M059J (cell line): ENCODE data around the gene TENT4B. TPM values are rescaled to one million over a fixed set of nuclear protein-coding genes. Genes with fewer than 3 reads are reported as not detected.

Experiments
- DNase-seq: peaks from one replicate; pipeline ENCODE4 v3.0.0-alpha.2; 2012; ENCODE audit warnings: low read depth
- total RNA-seq: library from RNA; depleted of rRNA; stranded (reverse); fragments of >200 nt; shearing (Covaris generic); gene quantifications from 2 replicates; pipeline ENCODE4 v1.2.3, GENCODE V29; 2014

Gene TENT4B
- total RNA-seq, 1 experiment from 2014 or later = 10.6 TPM

DNA sequence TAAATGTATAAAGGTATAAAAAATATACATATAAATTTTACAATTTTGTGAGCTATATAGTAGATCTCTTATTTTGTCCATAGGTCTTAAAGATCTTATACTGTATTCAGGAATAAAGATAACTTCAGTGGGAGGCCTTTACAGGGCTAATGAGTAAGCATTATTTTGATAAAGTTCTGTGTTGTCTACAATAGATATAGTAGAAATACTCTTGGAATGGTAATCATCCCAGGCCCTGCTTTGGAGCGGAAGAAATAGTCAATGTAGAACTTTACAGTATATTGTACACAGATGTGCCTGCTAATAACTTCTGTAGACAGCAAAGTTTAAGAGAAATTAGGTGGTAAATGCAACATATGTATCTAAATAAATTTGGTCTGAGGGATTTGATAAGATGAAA lies 42.6 kb downstream of the TENT4B start:
- DNase-seq = no peak

DNA sequence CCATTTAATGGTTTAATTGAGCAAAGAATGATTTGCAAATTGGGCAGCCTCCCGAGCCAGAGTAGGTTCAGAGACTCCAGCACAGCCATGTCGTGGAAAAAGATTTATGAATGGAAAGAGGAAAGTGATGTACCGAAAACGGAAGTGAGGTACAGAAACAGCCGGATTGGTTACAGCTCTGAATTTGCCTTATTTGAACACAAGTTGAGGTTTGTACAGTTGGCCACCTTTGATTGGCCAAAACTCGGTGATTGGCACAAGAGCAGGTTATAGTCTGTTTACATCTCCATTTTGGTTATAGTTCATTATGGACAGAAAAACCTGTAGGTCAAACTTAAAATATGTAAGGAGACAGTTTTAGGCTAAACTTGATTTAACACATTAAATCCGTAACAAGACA lies 44.5 kb downstream of the TENT4B start:
- DNase-seq = no peak

DNA sequence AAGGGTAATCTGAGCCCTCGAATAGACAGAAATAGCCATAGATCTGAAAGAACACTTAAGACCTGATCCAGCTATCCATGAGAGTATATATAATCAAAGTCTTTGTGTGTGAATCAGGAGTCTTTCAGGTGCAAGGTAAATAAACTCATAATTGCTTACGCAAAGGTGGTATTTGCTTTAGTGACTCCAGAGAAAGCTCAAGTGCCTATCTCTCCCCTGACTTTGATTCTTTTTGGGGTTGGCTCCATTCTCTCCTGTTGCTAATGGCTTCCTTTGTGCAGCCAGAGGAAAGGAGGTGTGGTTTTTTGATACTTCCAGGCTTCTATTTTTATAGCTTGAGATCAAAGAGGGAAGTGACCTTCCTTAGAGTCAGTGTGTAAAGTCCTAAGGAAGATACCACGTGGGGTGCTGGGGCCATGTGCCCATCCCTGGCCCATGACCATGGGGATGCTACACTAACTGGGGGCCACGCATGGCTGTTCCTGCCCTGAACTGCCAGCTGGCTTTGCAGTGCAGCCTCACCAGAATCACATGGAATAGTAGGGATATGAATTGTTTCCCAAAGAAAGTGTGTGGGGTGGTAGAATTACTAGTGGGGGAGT lies 45.8 kb downstream of the TENT4B start:
- DNase-seq = no peak

- DNase-seq = no peak
Observed at GRCh38 chr16:50201787-50202186, 48.7 kb downstream of the TENT4B start.

DNA sequence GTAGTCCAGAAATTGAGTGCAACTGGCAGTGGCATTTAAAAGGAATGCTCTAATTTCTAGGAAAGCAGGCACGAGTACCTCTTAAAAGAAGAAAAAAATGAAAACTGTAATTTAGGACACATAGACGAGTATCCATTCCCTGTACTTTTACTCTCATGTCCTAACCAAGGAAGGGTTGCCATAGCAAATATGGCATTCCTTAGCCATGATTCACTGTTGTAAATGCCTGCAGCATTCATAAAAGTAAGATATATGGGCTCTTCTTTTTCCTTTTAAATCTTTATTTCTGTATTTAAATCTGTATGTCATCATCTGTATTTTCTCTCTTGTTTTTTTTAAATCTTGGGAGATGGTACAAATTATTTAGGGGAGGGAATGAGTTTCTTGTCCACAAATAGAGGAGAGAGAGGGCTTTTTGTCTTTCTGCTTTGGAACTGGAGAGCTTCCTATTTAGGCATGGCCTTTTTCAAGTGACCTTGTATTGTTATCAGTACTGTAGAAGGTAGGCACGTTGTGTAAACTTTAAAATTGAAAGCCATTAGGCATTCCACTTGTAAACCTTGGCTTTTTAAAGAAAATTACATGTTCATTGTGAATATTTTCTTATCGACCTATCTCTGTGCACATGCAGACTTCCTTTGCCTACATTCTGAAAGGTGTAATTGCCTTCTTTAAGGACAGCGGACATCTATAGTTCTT lies 50.0 kb downstream of the TENT4B start:
- peak; percentile 97 for DNase-seq

DNA sequence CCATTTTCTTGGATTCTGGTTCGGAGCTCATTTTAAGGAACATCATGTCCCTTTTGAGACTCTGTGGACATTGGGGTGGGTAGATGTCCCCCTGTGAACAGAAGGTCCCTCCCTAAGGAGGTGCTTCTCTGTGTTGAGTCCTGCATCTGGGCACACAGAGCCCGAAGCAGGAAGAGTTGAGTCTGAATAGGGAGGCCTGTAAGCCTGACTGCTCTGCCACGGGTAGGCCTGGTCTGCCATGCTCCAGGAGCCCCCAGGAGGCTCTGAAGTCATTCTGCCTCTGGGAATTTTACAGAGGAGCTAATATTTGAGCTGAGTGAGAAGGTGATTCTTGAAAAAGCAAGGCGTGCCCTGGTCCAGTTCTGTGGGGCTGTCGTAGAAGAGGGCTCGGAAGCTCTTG lies 50.6 kb downstream of the TENT4B start:
- DNase-seq = no peak

DNA sequence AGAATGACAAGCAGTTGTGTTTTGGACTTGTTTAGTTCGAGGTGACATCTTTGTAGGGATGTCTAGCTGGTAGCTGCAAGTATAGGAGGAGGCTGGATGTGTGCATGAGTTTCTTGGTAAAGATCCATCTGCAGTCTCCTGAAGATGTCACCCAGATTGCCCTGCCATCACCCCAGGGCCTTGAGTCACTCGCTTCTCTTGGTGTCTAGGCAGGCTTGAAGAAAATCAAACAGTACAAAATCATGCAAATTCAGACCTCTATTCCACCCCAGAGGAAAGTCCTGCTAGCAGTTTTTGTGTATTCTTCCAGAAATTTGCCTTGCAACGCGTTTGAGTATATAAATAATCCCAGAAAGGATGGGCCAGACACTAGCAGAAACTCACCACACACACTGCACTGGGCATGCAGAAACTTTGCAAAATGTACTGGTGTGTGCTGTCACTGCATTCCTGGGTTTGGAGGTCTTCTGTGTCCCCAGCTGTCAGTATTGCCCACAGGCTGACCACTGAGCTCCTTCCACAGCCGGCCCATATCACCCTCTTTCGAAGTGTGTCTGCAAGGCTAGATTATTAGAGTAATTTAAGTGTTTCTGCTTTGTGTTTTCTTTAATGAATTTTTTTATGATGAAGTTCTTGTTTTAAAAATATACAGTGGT lies 51.5 kb downstream of the TENT4B start:
- DNase-seq = peak; percentile 81

DNA sequence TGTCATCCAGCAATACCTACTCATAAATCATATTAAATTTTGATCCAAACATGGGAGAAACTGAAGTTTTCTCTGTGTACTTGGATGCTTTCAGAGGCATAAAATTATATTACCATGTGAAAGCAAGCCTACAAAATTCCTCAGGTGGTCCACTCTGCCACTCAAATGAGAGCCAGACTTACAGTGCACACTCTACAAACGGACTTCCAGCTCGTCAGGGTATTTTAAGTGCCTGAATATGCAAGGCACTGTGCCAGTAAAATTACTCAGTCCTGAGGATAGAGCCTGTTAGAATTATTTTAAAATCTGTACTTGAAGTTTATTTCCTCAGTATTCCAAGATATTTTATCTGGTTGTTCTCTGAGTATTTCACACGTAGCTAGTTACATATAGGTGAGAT lies 54.5 kb downstream of the TENT4B start:
- DNase-seq = peak; percentile 73

DNA sequence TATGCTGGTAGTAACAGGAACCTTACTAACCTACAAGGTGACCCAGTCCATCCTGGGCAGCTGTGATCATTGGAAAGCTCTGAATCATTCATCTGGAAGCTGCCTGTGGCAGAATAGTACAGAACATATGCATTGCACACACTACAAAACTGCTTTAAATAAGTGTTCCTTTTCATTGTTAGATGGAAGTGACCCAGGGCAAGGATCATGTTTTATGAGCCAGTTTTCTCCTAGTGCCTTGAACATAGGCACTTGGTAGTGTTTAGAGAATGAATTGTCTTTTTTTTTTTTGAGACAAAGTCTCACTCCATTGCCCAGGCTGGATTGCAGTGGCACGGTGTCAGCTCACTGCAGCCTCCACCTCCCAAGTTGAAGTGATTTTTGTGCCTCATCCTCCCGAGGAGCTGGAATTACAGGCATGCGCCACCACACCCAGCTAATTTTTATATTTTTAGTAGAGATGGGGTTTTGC lies 55.4 kb downstream of the TENT4B start:
- DNase-seq = peak; percentile 76

DNA sequence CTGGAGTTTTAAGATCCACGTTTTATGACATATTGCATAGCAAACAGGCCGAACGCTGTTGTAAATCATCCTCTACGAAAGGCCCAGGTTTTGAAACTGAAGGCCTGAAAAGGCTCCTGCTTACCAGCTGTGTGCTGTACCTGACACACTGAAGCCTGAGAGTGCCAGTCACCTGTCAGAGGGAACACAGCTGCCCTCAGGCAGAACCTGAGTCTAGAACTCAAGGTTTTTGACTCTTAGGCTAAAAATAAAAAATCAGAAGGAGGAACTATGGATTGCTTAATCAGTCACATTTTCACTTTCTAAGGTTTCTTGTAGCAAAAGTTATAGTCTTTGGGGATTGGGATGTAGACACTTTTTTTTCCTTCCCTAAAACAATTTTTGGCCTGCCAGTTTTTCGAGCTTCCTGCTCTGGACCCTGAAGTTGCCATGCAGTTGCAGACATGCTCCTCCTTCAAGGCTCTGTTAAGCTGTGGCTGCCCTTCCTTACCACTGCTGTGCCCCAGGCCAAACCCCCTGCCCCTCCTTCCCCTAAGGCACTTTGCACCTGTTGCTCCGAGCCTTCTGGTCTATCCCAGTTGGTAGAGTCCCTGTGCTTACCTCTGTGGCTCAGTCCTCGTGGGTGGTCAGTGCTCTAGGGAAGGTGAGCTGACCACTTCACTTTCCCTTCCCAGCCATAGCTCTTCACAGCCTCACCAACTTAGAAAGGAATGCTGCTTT lies 56.6 kb downstream of the TENT4B start:
- DNase-seq = no peak

DNA sequence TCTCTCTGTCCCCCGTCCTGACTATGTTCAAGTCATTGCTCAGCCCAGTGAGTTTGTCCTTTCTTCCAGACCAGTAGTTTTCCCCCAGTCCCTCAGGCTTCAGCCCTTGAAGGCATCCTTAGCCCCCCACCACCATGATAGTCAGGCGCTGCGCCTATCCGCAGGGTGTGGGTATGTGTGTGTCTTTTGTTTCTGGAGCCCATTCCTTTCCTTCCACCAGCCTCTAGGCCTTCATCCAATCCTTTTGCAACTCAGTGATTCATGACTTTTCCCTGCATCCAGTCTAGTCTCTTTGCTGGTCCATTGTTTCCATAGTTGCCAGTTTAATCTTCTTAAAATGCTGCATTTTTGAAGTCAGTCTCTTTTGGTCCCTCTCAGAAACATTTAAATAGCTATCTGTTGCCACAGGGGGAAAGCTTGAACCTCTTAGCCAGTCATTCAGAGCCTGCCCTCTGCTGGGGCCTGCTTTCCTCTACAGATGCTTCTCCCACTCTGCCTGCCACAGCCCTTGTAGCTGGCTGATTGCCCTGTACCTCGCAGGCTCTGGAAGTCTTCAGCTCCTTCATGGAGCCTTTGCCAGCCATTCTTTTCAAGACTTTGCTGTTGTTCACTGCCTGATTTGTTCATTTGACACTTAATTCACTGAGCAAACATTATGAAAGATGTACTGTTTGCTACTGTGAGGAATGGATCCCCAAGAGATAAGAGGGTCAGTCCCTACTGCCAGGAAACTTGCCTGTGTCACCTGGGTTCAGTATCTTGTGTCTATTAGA lies 57.3 kb downstream of the TENT4B start:
- peak; percentile 82 for DNase-seq

DNA sequence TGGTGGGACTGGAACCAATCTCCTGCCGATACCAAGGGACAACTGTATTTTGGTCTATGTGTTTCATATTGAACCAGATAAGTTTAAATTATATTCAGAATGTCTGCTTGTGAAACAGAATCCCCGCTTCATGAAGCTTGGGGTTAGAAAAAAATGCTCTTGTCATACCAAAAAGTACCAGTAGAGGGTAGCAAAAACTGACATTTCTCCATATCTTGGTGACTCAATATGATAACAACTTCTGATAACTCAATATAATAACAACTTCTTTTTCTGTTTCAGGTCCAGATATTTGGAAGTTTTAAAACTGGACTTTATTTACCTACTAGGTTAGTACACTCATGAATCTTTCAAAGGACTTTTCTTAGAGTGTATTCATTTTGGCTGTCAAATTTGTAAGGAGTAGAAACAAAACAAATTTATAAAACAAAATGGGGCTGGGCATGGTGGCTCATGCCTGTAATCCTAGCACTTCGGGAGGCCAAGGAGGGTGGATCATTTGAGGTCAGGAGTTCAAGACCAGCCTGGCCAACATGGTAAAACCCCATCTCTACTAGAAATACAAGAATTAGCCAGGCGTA lies 60.9 kb downstream of the TENT4B start:
- peak; percentile 56 for DNase-seq

DNA sequence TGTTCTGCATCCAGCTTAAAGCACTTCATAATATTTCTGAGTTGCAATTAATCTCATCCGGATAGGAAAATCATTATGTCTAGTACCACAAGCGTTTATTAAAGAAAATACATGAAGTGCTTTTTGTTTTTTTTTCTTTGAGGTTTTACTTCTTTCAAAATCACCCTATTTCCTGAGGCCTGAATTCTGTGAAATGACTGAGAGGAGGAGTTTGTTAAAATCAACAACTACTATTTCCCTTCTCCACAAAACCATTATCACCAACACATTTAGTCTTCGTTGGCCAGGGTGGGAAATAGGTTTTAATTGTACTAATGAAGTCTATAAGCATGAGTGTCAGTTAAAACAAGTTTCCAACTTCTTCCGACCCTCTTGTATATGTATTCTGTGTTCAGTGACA lies 62.6 kb downstream of the TENT4B start:
- DNase-seq = no peak

GRCh38 chr16:50216231-50216630 lies 63.1 kb downstream of the TENT4B start:
- no peak for DNase-seq

- no peak for DNase-seq
Observed at GRCh38 chr16:50219402-50219975, 66.4 kb downstream of the TENT4B start.

GRCh38 chr16:50224286-50224685 lies 71.2 kb downstream of the TENT4B start:
- DNase-seq = no peak

DNA sequence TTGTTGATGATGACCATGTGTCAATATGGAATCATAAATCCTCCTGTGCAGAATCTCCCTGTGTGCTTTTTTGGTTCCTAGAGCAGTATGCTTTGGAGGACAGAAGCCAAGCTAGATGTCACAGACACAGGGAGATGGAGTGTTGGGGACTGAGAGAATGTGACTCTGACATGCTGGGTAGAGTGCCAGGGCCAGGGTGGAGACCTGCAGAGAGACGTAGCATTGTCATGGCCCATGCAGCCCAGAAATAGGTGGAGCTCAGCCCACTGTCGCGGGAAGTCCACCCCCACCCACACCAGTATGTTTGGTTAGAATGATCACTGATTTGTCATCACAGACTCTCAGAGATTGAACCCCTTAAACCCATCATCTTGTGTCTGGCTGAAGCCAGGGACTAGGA lies 74.0 kb downstream of the TENT4B start:
- no peak for DNase-seq

DNA sequence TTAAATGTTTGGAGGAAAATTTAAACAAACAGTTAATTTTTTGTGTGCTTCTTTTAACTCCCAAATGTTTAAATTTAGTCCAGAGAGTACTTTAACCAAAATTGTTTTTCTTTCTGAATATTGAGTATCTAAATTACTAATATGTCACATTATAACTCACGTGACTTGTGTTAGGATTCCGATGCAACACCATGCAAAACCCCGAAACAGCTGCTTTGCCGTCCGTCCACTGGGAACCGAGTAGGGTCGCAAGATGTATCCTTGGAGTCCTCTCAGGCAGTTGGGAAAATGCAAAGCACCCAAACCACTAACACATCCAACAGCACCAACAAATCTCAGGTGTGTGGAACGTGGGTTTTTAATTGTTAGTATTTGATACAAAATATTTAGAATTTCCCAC lies 74.6 kb downstream of the TENT4B start:
- DNase-seq = no peak

GRCh38 chr16:50228364-50228868 lies 75.3 kb downstream of the TENT4B start:
- DNase-seq = no peak

DNA sequence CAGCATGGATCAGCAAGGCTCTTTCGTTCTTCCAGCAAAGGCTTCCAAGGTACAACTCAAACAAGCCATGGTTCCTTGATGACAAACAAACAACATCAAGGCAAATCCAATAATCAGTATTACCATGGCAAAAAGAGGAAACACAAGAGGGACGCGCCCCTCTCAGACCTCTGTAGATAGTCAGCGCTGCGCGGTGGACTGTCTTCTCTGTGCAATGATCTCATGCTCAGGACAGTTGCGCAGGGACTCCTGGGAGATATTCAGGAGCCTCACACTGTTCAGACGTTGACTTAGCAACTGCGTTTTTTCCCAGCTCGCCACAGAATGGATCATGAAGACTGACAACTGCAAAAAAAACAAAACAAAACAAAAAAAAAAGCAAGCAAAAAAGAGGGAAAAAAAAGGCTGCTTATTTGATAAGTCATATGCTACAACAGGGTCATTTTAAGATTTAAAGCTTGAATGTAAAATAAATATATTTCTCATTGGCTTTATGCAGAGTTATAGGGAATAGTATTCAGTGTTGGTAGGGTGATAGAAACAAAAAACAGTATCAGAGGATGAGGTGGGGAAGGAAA lies 76.1 kb downstream of the TENT4B start:
- DNase-seq = no peak
